Kidney (tissue), 14 donors: ENCODE data around the gene PIGL. TPM values are rescaled to one million over a fixed set of nuclear protein-coding genes. Genes with fewer than 3 reads are reported as not detected.
A peak's percentile ranks its signal among the peaks of the same experiment; 100 is the strongest.

Experiments used
- DNase-seq, 5 donors: peaks; one replicate each; pipeline ENCODE4 v3.0.0-alpha.2; 2013 to 2020
- FAIRE-seq: peaks from 2 replicates; lab custom pipeline; 2012; peaks lifted over from hg19 to GRCh38; lab: Jason Lieb, UNC
- H3K27ac ChIP-seq, 2 donors: one replicate each; pipeline ENCODE4 v1.7.0; 2013; ENCODE audit warnings: low read depth in 2 of 2, low read length in 2 of 2, inconsistent platforms in 1 of 2
- H3K27me3 ChIP-seq: one replicate; pipeline ENCODE4 v1.7.1; 2013; ENCODE audit warnings: low read length, inconsistent platforms; ENCODE audit not compliant: control insufficient read depth, insufficient read depth
- H3K36me3 ChIP-seq, 3 donors: one replicate each; pipeline versions ENCODE4 v1.7.0 to v1.7.1; 2013; ENCODE audit warnings: low read length in 3 of 3, control low read depth in 1 of 3, inconsistent platforms in 1 of 3; ENCODE audit not compliant: insufficient read depth in 3 of 3, control insufficient read depth in 2 of 3
- H3K4me1 ChIP-seq, 3 donors: one replicate each; pipeline versions ENCODE4 v1.7.0 to v1.7.1; 2013; ENCODE audit warnings: low read length in 3 of 3, inconsistent platforms in 1 of 3, low read depth in 1 of 3; ENCODE audit not compliant: control insufficient read depth in 2 of 3, insufficient read depth in 2 of 3
- H3K4me3 ChIP-seq, 3 donors: one replicate each; pipeline versions ENCODE4 v1.7.0 to v1.8.1; 2013; ENCODE audit warnings: low read length in 3 of 3, control low read depth in 1 of 3, inconsistent platforms in 1 of 3
- H3K9ac ChIP-seq, 3 donors: one replicate each; pipeline versions ENCODE4 v1.7.0 to v1.7.1; 2013; ENCODE audit warnings: low read length in 3 of 3, control low read depth in 1 of 3, inconsistent platforms in 1 of 3
- H3K9me3 ChIP-seq, 3 donors: one replicate each; pipeline versions ENCODE4 v1.7.0 to v1.7.1; 2013; ENCODE audit warnings: low read length in 3 of 3, control low read depth in 1 of 3, inconsistent platforms in 1 of 3; ENCODE audit not compliant: control insufficient read depth in 2 of 3, insufficient read depth in 1 of 3
- CTCF ChIP-seq: IDR thresholded peaks from 3 replicates; pipeline ENCODE4 v1.5.1; 2012; ENCODE audit warnings: mild to moderate bottlenecking, moderate library complexity, borderline replicate concordance; ENCODE audit not compliant: insufficient read depth; ENCODE audit errors: extremely low read depth
- intact Hi-C: fragments of 100-400 bp; cut with DNase I; formaldehyde crosslinking; loops from one replicate; pipeline ENCODE4 v1.11.1; 2022
- polyA plus RNA-seq: library from polyadenylated mRNA; stranded (reverse); fragments of 350-450 nt; fragmentation: Illumina TruSeq; extraction: RNeasy Lipid Tissue Mini Kit (QIAGEN cat#74804); gene quantifications from one replicate; pipeline ENCODE4 v1.2.3, GENCODE V29; 2014; ENCODE audit warnings: low read depth, low replicate concordance; ENCODE audit not compliant: insufficient read depth
- total RNA-seq: library from RNA; stranded (reverse); fragmentation: NEBNext Ultra II Directional; extraction: Animal tissue kit (Norgen Biotek cat#: 25700); gene quantifications from one replicate; pipeline ENCODE4 v1.2.1, GENCODE V29; 2021
- donor health status: control.
- donor health status: control.
- donor health status: control.
- donor health status: control.
- donor health status: control.
- donor health status: DM: yes; HTN: yes; CAD: no.
- donor health status: Normal renal cell carcinoma (clear cell type).

Gene PIGL
- total and polyA plus RNA-seq, 2 donors from 2014 or later = 13.6 to 33.5 TPM

- peaks cover 0 to 9% (median 6%) of the 10 kb centered on the region in 3 donors for H3K36me3 ChIP-seq
- H3K4me3 ChIP-seq = no peak overlapping the region
- no peak overlapping the region for H3K9ac ChIP-seq
- FAIRE-seq = no peak
- no peaks in the 10 kb centered on the region for H3K4me1 ChIP-seq
- no peaks in the 10 kb centered on the region for H3K9me3 ChIP-seq
- no peaks in the 10 kb centered on the region for H3K27me3 ChIP-seq
- intact Hi-C loops = no loop called here
- no peak for TF ChIP-seq CTCF
- no peak overlapping the region for H3K27ac ChIP-seq
- DNase-seq = no peak
Observed at GRCh38 chr17:16343569-16343968, 126.6 kb downstream of the PIGL start.

DNA sequence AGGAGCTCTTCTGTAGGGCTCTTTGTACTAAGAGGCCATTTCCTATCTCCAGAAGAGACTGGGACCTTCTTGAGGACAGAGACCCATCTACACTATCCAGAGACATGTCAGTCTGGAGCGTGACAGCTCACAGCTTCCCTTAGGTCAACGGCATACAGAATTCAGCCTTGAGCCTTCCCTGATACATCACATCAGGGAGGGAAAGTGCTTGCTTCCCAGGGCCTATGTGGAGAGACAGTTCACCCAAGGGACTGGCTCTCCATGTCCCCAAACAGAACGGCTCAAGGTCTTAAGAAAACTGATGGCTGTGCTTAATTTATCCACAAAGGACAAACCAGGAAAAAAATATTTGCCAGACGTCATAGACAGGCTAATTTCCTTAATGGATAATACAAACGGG, 128.6 kb downstream of the PIGL start:
- no peak overlapping the region for H3K9ac ChIP-seq
- H3K9me3 ChIP-seq = no peaks in the 10 kb centered on the region
- FAIRE-seq (no peak), DNase-seq (no peak)
- no peak for TF ChIP-seq CTCF
- H3K27me3 ChIP-seq = no peaks in the 10 kb centered on the region
- intact Hi-C loops = no loop called here
- H3K4me1 ChIP-seq = no peaks in the 10 kb centered on the region
- no peak overlapping the region for H3K4me3 ChIP-seq
- H3K36me3 ChIP-seq = peaks cover 0 to 11% (median 6%) of the 10 kb centered on the region in 3 donors
- no peak overlapping the region for H3K27ac ChIP-seq

GRCh38 chr17:16346721-16347271, 129.8 kb downstream of the PIGL start:
- Histone ChIP-seq H3K4me3 (no peak overlapping the region), H3K27me3 (no peaks in the 10 kb centered on the region), H3K9ac (no peak overlapping the region), H3K27ac (no peak overlapping the region), H3K4me1 (no peaks in the 10 kb centered on the region), H3K36me3 (peaks cover 0 to 11% (median 6%) of the 10 kb centered on the region in 3 donors), H3K9me3 (no peaks in the 10 kb centered on the region)
- FAIRE-seq (no peak), DNase-seq (no peak)
- intact Hi-C loops = no loop called here
- TF ChIP-seq CTCF = no peak

DNA sequence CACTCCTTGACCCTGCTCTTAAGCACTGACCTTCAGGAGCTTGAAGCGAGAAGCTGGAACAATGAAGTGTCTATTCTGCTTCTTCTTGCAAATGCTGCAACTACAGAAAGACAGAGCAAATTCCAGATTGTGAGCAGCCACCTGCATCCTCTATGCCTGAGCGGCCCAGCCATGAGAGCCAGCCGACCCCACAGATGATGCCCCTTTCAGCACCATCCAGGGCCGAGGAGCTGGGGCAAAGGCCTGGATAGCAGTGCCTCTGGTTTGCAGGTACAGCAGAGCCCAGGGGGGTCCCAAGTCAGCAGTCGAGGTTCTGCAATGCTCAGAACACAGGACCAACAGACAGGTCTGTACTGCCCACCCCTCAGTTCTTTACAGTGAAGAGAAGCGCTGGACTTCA, 131.6 kb downstream of the PIGL start:
- Histone ChIP-seq H3K27ac (no peak overlapping the region), H3K27me3 (no peaks in the 10 kb centered on the region), H3K36me3 (peaks cover 0 to 6% (median 0%) of the 10 kb centered on the region in 3 donors), H3K9ac (no peak overlapping the region), H3K4me3 (no peak overlapping the region), H3K9me3 (no peaks in the 10 kb centered on the region), H3K4me1 (peaks cover 0 to 1% (median 0%) of the 10 kb centered on the region in 3 donors)
- FAIRE-seq = no peak
- intact Hi-C loops = no loop called here
- DNase-seq = peak in 3 of 5 donors; percentile 22 to 31 (median 26)
- no peak for TF ChIP-seq CTCF
